ENCODE data around the gene TULP4.
A peak's percentile ranks its signal among the peaks of the same experiment; 100 is the strongest.
"Not testable (repeated sequence)": the region's sequence is repeated elsewhere in the genome, so short reads cannot be mapped to it uniquely, and the experiment has no call there.

The TULP4 gene

DNA sequence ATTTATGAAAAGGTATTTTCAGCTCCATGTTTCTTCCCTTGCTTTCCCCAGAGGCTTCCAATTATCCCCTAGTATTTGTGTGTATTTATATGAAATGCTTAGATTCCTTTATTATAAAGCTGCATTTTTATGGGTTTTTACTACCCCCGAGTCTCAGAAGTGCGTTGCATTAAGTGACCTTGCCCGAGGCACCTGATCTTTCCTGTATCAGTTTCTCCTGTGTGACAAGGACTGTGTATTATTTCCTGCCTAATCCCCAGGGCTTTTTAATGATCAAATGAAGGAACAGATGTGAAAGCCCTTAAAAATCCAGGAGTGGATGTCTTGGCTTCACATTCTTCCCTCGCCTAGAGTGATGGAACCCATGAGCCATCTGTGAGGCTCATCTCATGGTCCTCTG, 118.8 kb downstream of the TULP4 start:
- DNase-seq, result no peak

DNA sequence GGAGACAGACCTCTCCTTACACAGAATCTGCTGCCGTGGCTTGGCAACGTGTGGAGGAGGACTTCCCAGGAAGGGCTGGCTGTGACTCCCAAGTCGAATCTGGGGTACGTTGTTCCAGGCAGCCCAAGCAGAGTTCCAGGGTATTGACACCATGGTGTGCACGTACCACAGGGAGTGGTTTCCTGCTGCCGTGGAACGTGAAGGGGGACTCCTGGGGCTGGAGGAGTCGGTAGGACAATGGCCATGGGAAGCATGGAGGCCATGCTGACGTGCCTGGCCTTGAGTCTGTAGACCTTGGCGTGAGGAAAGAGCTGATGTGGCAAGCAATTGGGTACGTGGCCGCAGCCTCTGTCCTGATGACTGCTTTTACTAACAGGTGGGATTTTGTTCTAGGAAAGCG, 119.3 kb downstream of the TULP4 start:
- DNase-seq, result no peak

DNA sequence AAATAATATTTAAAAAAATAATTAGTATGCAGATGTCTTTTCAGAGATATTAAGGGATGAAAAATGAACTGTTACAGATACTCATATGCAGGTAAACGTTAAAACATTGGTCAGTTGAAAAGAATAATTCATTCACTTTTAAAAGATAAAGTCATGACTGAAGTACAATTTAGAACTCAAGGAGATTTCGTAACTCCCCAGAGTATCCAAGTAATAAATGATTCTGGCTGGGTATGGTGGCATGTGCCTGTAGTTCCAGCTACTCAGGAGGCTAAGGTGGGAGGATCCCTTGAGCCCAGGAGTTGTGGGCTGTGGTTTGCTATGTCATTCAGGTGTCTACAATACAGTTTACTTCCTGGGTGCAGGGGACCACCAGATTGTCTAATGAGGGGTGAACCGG, 125.3 kb downstream of the TULP4 start:
- DNase-seq, result no peak

DNA sequence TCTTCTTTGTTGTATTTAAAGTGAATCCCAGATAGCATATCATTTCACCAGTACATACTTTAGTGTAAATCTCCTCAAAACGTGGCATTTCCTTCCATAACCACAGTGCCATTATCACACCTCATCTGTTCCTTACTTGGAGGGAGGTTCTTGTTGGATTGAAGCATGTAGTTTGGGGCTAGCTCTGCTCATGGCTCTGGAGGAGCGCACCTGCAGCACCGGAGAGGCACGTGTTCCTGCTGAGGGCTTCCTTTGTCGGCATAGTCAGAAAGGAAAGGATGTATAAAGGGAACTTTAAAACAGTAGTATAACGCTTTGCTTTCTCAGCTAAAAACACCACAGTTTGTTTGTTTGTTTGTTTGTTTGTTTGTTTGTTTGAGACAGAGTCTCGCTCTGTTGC, 126.0 kb downstream of the TULP4 start:
- no peak for DNase-seq

DNA sequence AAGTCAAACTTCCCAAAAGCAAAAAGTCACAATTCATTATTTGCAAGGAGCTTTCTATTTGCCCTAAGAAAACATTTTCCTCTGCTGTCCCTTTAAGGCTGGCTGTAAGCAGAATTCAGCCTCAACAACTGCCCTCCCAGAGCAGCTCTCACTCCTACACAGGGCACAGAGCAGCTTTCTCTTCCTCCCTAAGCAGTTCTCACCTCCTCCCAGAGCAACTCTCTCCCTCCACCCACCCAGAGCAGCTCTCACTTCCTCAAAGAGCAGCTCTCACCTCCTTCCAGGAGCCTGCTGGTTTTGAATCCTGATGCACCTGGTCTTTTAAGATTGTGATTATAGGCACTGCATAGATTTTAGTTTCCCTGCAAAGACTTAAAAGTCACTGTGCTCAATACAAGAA, 127.0 kb downstream of the TULP4 start:
- DNase-seq, result peak; percentile 63 to 83

DNA sequence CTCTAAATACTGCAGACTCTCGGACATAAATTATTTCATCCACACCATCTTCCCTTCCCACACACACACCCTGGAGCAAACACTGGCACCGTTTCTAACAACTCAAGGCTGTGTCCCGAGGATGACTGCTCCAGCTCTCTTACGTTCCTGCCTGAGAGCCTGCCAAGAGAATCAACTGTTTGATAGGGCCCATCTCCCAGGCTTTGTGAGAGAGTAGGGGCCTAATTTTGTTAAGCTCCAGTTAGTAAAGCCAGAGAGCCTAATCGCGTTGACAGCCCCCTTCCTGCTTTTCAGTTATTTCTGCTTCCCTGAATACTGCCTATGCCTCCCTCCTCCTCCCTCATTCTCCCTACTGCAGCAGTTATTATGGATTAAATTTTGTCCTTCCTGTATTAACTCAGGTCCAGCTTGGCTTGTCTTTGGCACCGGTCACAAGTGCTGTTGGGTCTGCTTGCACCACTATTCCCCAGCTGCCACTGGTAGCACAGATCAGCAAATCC, 129.5 kb downstream of the TULP4 start:
- no peak for DNase-seq

DNA sequence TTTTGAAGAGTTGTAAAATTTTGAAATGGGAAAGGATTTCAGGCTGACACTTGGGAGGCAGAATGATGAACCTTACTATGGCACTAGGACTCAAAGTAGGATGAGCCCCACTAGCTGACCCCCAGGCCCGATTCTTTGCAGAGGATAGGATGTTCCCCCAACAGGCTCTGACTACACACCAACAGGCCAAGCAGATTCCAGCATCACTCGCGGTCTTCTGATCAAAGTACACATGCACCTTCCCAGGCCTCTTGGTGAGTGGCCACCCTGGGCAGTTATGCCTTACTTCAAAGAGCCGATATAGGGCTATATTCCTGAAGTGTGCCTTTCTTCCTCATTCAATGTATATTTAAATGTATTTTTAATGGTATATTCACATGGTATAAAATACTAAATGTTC, 130.0 kb downstream of the TULP4 start:
- DNase-seq, result no peak

DNA sequence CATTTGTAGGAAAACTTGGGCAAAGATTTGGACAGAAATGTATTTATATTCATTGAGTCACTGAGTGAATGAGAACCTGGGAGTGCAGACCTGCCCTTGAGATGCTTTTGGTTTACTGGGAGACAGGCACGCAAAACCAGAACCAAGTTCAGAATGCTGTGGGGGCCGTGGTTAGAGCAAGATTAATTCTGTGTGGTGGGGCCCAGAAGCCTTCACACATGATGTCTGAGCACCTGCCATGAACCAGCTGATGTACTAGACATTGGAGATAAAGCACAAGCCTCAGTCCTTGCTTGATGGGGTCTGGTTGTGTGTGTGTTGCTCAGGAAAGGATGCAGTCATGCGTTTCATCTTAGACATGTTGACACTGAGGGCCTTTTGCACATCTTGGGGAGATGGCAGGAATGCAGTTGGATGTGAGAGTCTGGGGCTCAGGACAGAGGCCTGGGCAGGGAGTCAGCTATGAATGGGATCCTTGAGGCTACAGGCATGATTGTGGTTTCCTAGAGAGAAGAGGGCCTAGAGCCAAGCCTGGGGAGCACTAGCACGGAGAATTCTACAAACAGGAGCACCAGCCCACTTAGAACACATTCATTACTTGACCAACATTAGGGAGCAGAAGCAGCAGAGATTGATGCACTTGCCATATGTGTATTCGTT, 133.3 kb downstream of the TULP4 start:
- DNase-seq, result no peak

DNA sequence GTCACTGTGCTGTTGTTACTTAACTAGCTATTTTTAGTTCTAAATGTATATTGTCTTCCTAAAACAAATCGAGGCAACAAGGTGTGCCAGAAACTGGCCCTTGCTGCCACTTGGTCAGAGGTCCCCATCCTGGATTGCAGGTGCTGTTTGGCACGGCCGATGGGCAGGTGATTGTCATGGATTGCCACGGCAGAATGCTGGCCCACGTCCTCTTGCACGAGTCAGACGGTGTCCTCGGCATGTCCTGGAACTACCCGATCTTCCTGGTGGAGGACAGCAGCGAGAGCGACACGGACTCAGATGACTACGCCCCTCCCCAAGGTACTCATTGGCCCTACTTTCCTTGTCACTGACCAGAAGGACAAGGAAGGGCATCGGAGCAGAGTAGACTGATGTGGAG, 136.6 kb downstream of the TULP4 start:
- DNase-seq, result no peak

DNA sequence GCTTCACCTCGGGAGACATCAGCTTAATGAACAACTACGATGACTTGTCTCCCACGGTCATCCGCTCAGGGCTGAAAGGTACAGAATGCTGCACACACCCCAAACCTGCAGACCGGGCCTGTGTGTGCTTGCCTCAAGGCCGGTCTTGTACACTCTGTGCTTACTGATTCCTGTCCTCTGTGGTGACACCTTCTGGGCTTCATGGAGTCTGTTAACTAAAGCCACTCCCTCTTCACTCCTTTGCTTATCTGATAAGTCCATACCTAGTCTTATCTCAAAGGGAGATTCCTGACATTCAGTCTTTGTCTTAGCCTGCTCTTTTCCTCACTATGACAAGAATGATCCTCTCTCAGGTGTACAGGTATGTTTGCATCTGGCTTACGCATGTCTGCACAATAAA, 139.9 kb downstream of the TULP4 start:
- DNase-seq, result no peak

DNA sequence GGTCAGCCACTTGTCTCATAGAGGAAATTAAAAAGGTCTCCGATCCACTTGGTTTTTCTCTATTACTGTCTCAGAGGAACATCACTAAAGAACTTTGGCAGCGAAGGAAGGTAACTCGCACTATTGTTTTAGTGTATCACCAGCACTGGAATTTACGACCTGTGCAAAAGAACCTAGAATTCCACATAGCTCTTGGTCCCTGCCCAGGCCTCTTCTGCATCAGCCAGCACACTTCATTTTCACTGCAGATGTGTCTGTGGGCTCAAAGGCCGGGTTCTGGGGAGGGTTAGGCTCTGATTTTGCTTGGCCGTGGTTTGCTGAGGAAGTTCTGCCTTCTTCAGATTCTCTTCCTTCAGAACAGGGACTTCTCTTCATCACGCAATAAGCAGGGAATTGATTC, 144.9 kb downstream of the TULP4 start:
- no peak for DNase-seq

DNA sequence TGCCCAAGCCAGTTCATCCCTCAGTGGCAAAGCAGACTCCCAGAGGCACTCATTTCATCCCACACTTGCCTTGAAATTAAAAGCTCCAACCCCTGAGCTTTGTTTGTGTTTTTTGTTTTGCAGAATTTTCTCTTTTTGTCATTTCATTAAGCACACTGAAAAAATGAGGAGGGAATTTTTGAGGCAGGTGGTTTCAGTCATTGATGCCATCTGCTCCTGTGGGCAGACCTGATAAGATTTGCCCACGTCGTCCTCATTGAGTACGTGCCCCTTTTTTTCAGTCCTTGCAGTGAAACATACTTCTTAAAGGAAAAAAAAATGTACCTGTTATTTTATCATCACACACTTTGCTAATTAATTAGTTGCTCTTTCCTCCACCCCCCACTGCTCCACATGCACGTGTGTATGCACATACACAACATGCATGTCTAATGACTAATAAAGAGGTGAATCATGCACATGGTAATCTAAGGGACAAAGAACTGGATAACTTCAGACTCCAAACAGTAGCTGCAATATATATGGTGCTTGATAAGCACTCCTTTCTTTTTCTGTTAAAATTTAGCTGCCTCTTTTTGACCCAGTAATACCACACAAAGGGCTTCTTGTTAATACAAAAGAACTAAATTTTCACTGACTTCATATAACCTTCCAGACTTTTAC, 145.5 kb downstream of the TULP4 start:
- DNase-seq, result no peak

DNA sequence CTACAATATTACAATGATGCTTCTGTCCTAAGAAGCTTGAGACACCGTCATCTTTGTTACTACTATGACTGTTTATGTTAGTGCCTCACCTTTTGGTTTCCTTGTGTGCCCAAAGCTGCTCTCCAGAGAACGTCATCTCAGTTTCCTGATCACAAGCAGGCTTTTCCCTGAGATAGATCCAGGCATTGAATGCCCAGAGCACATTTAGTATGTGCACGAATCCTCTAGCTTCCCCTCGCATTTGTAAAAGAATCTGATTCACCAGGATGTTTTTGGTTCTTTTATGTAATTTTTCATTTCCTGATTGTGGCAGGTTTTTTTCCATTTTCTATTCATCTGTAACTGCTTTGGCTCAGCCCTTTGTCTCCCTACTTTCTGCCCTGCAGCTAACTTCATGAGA, 147.5 kb downstream of the TULP4 start:
- no peak for DNase-seq

DNA sequence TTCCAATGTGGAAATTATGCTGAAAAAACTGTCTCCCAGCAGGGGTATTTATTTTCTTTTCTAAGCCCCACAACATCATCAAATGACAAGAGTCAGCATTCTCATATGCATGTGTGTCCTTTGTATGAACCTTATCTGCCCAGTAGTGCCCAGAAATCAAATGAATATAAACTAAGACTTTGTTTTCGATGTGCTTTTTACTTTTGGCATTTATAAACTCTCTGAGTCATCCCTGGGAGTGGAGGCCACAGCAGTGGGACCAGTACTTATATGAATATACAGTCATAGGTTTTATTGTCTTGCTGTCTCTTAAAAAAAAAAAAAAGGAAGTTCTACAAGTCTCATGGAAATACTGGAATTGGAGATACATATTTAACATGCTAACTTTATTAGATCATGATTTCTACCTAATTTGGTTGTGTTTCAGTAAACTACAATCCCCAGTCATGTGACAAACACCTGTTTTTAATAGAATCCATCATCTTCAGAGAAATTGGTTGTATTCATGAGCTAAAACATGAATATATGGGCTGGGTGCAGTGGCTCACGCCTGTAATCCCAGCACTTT, 148.4 kb downstream of the TULP4 start:
- DNase-seq, result no peak

DNA sequence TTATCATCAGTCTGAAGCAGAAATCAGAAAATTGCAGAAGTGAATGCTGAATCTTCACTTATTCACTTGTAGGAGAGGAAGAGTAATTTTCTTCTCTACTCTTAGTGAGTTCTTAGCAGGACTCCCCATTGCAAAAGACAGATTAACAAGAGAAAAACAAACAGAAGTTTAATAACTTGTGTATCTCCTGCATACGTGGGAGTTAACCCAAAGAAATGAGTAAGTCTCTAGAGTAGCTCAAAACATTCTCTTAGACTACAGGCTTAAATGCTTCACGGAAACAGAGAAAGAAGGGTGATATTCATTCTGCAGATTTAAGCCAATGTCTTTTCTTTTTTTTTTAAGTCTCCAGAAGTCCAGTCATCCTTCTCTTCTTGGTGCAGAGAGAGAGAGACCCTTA, 149.7 kb downstream of the TULP4 start:
- DNase-seq, result no peak

DNA sequence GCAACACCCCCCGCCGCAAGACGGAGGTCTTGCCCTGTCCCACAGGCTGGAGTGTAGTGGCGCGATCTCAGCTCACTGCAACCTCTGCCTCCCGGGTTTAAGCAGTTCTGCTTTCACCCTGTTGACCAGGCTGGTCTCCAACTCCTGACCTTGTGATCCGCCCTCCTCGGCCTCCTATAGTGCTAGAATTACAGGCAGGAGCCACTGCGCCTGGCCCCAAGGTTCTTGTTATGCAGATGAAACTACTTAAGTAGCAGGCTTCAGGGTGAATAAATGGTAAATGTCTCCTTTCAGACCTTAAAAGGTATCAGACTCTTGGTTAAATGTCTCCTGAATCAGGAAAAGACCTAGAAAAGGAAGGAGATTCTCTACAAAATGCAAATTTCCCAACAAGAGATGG, 152.2 kb downstream of the TULP4 start:
- no peak for DNase-seq

DNA sequence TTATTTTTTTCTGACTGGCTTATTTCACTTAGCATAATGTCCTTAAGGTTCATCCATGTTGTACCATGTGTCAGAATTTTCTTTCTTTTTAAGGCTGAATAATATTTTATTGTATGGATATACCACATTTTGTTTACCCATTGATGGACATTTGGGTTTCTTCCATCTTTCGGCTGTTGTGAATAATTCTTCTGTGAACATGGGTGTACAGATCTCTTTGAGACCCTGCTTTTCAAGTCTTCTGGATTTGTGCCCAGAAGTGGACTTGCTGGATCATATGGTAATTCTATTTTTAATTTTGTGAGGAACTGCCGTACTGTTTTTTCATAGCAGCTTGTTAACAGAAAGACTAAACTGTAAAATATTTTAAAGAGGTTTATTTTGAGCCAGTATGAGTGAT, 153.0 kb downstream of the TULP4 start:
- DNase-seq, result no peak

DNA sequence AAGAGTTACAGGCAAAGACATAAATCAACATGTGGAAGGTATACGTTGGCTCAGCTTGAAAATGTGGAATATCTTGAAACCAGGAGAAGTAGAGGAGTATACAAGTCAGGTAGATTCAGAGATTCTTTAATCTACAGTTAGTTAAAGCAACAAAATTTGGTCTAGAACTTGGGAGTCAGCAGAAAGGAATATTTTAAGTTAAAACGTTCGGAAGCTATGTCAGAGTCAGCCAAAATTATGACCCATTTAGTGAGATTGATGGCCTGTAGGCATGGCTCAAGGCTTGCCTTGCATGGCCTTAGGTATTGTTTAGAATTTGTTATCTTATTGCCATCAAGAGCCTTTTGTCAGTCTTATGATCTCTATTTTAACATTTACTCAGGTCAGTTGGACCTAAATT, 153.5 kb downstream of the TULP4 start:
- DNase-seq, result no peak

DNA sequence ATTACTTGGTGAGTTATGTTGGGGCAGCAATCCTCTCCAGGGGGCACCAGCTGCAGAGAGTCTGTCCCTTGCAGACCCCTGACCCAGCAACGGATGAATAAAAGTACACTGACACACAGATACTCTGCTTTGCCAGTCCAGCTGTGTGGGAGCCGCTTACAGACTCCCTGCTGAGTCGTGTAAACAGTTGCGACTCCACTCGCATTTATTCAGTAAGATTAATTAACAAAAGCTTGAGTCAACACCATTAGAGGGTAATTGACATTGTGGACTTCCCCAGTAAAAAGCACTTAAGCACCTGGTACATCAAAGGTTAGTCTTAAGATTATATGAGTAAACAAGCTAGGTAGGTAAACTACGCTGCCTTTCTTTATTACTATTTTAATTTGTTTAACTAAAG, 155.7 kb downstream of the TULP4 start:
- no peak for DNase-seq

DNA sequence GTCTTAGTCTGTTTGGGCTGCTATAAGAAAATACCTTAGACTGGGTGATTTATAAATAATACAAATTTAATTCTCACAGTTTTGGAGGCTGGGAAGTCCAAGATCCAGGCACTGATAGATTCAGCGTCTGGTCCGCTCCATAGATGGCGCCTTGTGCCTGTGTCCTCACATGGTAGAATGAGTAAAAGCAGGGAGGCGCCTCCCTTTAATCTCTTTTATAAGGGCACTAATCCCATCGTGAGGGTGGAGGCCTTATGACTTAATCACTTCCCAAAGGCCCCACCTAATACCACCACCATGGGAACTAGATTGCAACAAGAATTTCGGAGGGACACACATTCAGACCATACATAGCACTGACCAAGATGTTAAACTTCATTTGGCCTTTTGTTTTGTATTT, 156.4 kb downstream of the TULP4 start:
- no peak for DNase-seq

DNA sequence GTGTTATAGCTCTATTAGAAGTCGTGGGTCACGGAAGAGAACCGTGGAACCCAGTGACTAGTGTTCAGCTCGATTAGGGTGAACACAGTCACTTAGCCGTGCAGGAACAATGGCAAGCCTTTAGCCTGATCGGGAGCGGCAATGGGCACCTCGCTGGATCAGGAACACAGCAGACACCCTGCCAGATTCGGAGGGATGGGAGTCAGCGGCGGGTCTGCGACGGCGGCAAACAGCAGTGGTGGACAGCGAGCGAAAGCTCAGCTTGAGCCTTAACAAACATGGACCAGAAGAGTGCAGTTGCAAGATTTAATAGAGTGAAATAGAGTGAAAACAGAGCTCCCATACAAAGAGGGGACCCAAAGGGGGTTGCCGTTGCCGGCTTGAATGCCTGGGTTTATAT, 157.8 kb downstream of the TULP4 start:
- not testable (repeated sequence) for DNase-seq

DNA sequence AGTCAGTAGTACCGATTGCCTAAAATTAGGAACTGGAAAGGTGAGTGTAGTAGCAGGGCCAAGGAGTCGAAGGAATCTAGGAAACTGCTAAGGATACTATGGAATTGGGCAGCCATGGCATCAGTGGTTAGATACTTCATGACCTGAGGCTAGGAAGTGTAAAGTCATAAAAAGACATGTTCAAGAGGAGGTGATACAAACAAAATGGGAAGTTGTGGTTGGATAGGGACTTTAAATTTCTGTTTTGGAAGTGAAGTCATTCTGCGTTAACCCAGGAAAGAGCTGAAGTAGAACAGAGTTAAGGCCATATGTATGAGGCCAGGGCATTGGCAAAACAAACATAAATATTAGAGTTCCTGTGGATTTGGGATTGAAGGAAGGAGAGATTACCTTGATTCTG, 159.1 kb downstream of the TULP4 start:
- peak; percentile 41 to 51 for DNase-seq

DNA sequence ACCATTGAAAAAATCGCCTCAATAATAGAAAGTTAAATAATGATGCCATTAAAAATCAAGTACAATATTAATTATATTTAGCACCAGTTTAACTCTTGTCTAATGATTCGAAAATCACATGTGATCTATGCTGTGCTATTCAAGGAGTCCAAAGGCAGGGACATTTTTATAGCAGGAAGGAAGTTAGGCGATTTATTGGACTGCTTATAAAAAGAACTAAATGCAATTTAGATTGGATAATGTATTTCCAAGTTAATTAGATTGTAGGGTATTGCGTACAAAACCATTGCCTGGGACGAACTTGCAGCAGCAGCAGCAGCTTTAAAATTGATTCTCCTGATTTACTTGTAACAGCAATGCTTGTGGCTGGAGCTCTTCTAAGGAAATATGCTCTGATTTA, 160.2 kb downstream of the TULP4 start:
- DNase-seq, result no peak

DNA sequence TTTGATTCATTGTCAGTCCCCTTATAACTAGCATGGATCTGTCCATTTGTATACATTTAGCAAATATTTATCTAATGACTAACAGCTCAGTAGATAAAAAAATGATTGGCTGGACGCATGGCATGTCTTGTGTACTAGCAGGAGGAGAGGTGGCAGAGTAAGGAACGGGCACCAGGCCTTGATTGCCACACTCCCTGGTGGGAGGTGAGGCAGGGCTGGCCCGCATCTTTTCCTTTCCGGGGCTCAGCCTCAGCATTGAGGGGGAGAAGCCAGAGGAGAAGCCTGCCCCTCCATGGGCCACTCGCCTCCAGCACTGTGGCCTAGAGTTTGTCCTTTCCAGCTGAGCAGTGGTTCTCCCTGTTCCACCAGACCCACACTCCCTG, 162.7 kb downstream of the TULP4 start:
- DNase-seq, result no peak
